ENCODE measurements around the gene IFNL2.

DNA sequence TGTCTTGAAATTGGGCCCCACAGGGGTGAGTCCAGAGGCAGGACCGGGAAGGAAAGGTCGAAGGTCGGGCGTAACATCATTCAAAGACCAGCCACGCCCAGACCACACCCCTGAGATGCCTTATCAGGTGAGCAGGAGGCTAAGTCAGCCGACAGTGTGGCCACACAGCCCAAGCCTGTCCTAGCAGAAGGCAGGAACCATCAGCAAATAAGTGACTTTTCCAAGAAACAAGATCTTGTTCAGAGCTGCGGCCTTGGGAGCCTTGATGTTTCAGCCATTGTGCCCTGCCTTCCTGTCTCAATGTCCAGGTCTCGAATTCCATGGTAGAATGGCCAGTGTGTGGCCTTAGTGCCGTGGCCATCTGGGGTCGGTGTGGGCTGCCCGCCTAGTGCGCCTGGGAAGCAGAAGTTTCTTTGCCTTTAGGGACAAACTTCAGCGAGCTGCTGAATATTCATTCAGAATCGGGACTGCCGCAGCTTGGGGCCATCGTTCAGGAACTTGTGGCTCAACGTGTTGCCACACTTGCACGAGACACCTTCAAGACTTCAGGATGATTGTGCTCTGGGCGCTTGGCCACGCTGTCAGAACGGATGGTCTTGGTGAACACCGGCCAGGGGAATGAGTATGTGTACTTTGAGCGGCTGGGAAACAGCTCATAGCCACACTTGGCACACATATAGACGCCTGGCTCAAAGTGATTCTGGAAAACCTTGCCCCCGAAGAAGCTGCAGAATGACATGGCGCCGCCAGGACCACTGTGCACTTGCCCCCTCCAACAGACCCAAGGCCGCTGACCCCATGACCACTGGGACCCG, 13.5 kb upstream of the IFNL2 start:
- TF ChIP-seq CTCF (IDR thresholded peaks at IDR 0.05): no peak
- no peak for TF ChIP-seq POLR2A (IDR thresholded peaks at IDR 0.05)

All from heart left ventricle (tissue), 13 donors.